ENCODE data around the gene RIC3.

RIC3 gene

DNA sequence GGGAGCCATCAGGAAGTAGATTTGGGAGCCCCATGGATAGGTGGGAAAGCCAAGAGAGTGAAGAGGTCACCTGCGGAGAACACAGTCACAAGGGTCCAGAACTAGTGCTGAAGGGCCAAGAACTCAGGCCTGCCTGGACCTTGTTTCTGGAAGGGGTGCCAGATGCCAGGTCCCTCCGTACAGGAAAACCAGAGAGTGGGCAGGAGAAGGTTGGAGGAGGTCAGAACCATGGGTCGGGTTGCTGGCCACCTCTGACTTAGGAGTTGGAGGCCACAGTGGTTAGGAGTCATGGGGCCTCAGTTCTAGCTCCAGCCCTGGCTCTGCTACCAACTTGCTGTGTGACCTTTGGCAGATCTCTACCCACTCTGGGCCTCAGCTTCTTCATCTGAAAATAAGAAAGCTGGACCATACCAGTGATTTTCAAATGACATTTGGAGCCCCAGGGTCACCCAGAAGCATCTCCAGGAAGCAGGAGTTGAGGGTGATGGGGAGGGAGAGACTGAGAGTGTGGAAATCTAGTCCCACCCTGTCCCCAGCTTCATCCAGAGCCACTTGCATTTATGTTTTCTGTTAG lies 108.6 kb downstream of the RIC3 start:
- H2AK5ac ChIP-seq (ENCODE audit: low read length, severe bottlenecking), result no peak overlapping the region
- H3K27me3 ChIP-seq (ENCODE audit: control insufficient read depth in 1 of 2, insufficient read depth in 1 of 2, low read length in 2 of 2), result peaks cover 0 to 12% of the 10 kb centered on the region in 2 experiments
- no peaks in the 10 kb centered on the region for H3K36me3 ChIP-seq (ENCODE audit: control insufficient read depth in 1 of 2, insufficient read depth in 2 of 2, low read depth in 1 of 2, low read length in 2 of 2)
- H3K18ac ChIP-seq (ENCODE audit: low read depth in 1 of 2, low read length in 2 of 2), result no peak overlapping the region
- no peaks in the 10 kb centered on the region for H3K9me3 ChIP-seq (ENCODE audit: control insufficient read depth, low read length)
- no peak overlapping the region for H2BK120ac ChIP-seq (ENCODE audit: low read depth, low read length)
- no peaks in the 10 kb centered on the region for H3K79me1 ChIP-seq (replicated peaks; ENCODE audit: low read length, poor library complexity, severe bottlenecking)
- WGBS, result 81% methylated on average over 3 of the region's 3 CpGs
- no peaks in the 10 kb centered on the region for H3K4me1 ChIP-seq (ENCODE audit: control insufficient read depth, insufficient read depth, low read depth, low read length)
- no peak overlapping the region for H3K4me3 ChIP-seq (ENCODE audit: insufficient read depth in 1 of 2, low read depth in 1 of 2, low read length in 2 of 2)
- no peak overlapping the region for H2BK12ac ChIP-seq (ENCODE audit: low read length in 2 of 2)
- H4K91ac ChIP-seq (ENCODE audit: low read length), result no peak overlapping the region
- no peak overlapping the region for H3K4ac ChIP-seq (ENCODE audit: low read depth in 1 of 2, low read length in 2 of 2)
- H2BK15ac ChIP-seq (ENCODE audit: low read depth, poor library complexity, severe bottlenecking), result no peak overlapping the region
- no peak overlapping the region for H3K27ac ChIP-seq (ENCODE audit: low read length, poor library complexity, severe bottlenecking)
- H2AFZ ChIP-seq (ENCODE audit: low read depth, low read length), result no peak overlapping the region
- H3K23ac ChIP-seq (ENCODE audit: low read length in 2 of 2), result no peak overlapping the region
- no peak overlapping the region for H2BK5ac ChIP-seq (ENCODE audit: low read depth, low read length, poor library complexity, severe bottlenecking)
- no peak overlapping the region for H4K8ac ChIP-seq (ENCODE audit: low read length)
- peak overlapping the region; percentile 73 for H3K9ac ChIP-seq (ENCODE audit: low read length)
- no peak overlapping the region for H3K14ac ChIP-seq (ENCODE audit: low read length in 2 of 2)
- DNase-seq, result no peak
- no peak overlapping the region for H3K4me2 ChIP-seq (ENCODE audit: low read length, poor library complexity, severe bottlenecking)

DNA sequence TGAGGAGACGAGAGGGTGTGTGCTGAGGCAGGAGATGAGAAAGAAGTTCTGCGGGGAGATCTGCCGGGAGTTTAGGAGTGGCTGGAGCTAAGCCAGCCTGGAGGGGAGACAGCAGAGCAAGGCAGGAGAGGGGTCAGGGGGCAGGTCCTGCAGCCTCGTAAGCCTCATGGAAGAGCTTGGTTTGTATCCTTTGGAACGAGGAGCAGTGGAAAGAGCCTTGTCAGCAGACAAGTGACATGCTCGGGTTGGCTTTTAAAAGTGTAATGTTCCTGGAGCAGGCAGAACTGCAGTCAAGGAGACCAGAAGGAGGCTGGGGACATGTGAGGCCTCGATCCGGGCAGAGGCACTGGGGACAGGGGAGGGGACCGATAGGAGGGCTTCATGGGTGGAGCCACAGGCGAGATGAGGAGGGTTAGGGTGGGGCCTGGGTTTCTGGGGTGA lies 109.2 kb downstream of the RIC3 start:
- Histone ChIP-seq H3K14ac (ENCODE audit: low read length in 2 of 2) (no peak overlapping the region), H4K8ac (ENCODE audit: low read length) (no peak overlapping the region), H3K4ac (ENCODE audit: low read depth in 1 of 2, low read length in 2 of 2) (no peak overlapping the region), H2AK5ac (ENCODE audit: low read length, severe bottlenecking) (no peak overlapping the region), H3K4me3 (ENCODE audit: insufficient read depth in 1 of 2, low read depth in 1 of 2, low read length in 2 of 2) (no peak overlapping the region), H2AFZ (ENCODE audit: low read depth, low read length) (no peak overlapping the region), H3K18ac (ENCODE audit: low read depth in 1 of 2, low read length in 2 of 2) (no peak overlapping the region), H3K36me3 (ENCODE audit: control insufficient read depth in 1 of 2, insufficient read depth in 2 of 2, low read depth in 1 of 2, low read length in 2 of 2) (no peaks in the 10 kb centered on the region), H3K79me1 (replicated peaks; ENCODE audit: low read length, poor library complexity, severe bottlenecking) (no peaks in the 10 kb centered on the region), H2BK15ac (ENCODE audit: low read depth, poor library complexity, severe bottlenecking) (no peak overlapping the region), H3K9ac (ENCODE audit: low read length) (peak overlapping the region; percentile 73), H3K27me3 (ENCODE audit: control insufficient read depth in 1 of 2, insufficient read depth in 1 of 2, low read length in 2 of 2) (peaks cover 0 to 14% of the 10 kb centered on the region in 2 experiments), H3K4me1 (ENCODE audit: control insufficient read depth, insufficient read depth, low read depth, low read length) (no peaks in the 10 kb centered on the region), H3K23ac (ENCODE audit: low read length in 2 of 2) (no peak overlapping the region), H3K9me3 (ENCODE audit: control insufficient read depth, low read length) (no peaks in the 10 kb centered on the region), H4K91ac (ENCODE audit: low read length) (no peak overlapping the region), H2BK120ac (ENCODE audit: low read depth, low read length) (no peak overlapping the region), H2BK5ac (ENCODE audit: low read depth, low read length, poor library complexity, severe bottlenecking) (no peak overlapping the region), H3K4me2 (ENCODE audit: low read length, poor library complexity, severe bottlenecking) (no peak overlapping the region), H3K27ac (ENCODE audit: low read length, poor library complexity, severe bottlenecking) (no peak overlapping the region), H2BK12ac (ENCODE audit: low read length in 2 of 2) (no peak overlapping the region)
- 49% methylated on average over 10 of the region's 10 CpGs for WGBS
- DNase-seq, result no peak

DNA sequence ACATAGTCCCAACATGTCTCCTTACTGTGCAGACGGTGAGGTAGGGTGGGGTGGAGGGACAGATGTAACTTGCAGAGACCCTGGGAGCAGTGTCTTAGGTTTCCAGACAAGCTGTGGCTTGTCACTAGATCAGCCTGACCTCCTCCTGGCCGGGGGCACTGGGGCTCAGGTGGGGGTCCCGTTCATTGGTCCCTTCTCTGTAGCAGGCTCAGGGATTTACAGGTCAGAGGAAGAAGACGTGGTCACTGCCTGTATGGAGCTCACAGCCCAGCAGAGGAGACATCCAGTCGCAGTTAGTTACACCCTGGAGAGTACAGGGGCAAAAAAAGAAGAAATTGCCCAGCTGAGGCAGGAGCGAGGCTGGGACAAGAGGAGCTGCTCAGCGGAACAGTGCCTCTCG lies 109.8 kb downstream of the RIC3 start:
- Histone ChIP-seq H3K79me1 (replicated peaks; ENCODE audit: low read length, poor library complexity, severe bottlenecking) (no peaks in the 10 kb centered on the region), H3K9ac (ENCODE audit: low read length) (no peak overlapping the region), H3K4ac (ENCODE audit: low read depth in 1 of 2, low read length in 2 of 2) (no peak overlapping the region), H2AFZ (ENCODE audit: low read depth, low read length) (no peak overlapping the region), H3K9me3 (ENCODE audit: control insufficient read depth, low read length) (no peaks in the 10 kb centered on the region), H3K4me3 (ENCODE audit: insufficient read depth in 1 of 2, low read depth in 1 of 2, low read length in 2 of 2) (no peak overlapping the region), H2AK5ac (ENCODE audit: low read length, severe bottlenecking) (no peak overlapping the region), H4K91ac (ENCODE audit: low read length) (no peak overlapping the region), H3K14ac (ENCODE audit: low read length in 2 of 2) (no peak overlapping the region), H2BK12ac (ENCODE audit: low read length in 2 of 2) (no peak overlapping the region), H3K4me2 (ENCODE audit: low read length, poor library complexity, severe bottlenecking) (no peak overlapping the region), H3K4me1 (ENCODE audit: control insufficient read depth, insufficient read depth, low read depth, low read length) (no peaks in the 10 kb centered on the region), H4K8ac (ENCODE audit: low read length) (no peak overlapping the region), H2BK5ac (ENCODE audit: low read depth, low read length, poor library complexity, severe bottlenecking) (no peak overlapping the region), H3K18ac (ENCODE audit: low read depth in 1 of 2, low read length in 2 of 2) (no peak overlapping the region), H3K23ac (ENCODE audit: low read length in 2 of 2) (no peak overlapping the region), H3K27me3 (ENCODE audit: control insufficient read depth in 1 of 2, insufficient read depth in 1 of 2, low read length in 2 of 2) (peaks cover 0 to 14% of the 10 kb centered on the region in 2 experiments), H2BK15ac (ENCODE audit: low read depth, poor library complexity, severe bottlenecking) (no peak overlapping the region), H3K27ac (ENCODE audit: low read length, poor library complexity, severe bottlenecking) (no peak overlapping the region), H3K36me3 (ENCODE audit: control insufficient read depth in 1 of 2, insufficient read depth in 2 of 2, low read depth in 1 of 2, low read length in 2 of 2) (no peaks in the 10 kb centered on the region), H2BK120ac (ENCODE audit: low read depth, low read length) (no peak overlapping the region)
- 82% methylated on average over 8 of the region's 8 CpGs for WGBS
- no peak for DNase-seq

DNA sequence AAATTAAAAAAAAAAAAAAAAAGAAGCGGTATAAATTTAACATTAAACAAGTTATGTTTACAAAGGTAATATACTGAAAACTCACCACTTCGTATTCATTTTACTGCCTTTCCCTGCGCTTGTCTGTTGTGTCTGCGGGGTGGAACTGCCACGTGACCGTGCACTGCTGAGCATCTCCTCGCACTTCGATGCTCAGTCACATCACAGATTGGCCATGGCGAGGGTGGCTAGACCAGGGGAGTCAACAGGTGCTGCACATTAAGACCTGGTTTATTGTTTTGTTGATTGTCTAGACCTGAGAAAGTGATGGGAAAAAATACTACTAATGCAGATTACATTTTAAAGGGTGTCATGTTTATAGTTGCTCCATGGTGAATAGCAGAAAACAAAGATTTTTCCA lies 110.6 kb downstream of the RIC3 start:
- 98% methylated on average over 8 of the region's 9 CpGs for WGBS

More for the DNA sequence above, 110.6 kb downstream of the RIC3 start:
- Histone ChIP-seq H3K27me3 (ENCODE audit: control insufficient read depth in 1 of 2, insufficient read depth in 1 of 2, low read length in 2 of 2) (peaks cover 0 to 14% of the 10 kb centered on the region in 2 experiments), H2BK15ac (ENCODE audit: low read depth, poor library complexity, severe bottlenecking) (no peak overlapping the region), H2BK120ac (ENCODE audit: low read depth, low read length) (no peak overlapping the region), H3K18ac (ENCODE audit: low read depth in 1 of 2, low read length in 2 of 2) (no peak overlapping the region), H3K23ac (ENCODE audit: low read length in 2 of 2) (no peak overlapping the region), H2AFZ (ENCODE audit: low read depth, low read length) (no peak overlapping the region), H3K4me2 (ENCODE audit: low read length, poor library complexity, severe bottlenecking) (no peak overlapping the region), H4K91ac (ENCODE audit: low read length) (no peak overlapping the region), H3K27ac (ENCODE audit: low read length, poor library complexity, severe bottlenecking) (no peak overlapping the region), H3K79me1 (replicated peaks; ENCODE audit: low read length, poor library complexity, severe bottlenecking) (no peaks in the 10 kb centered on the region), H2AK5ac (ENCODE audit: low read length, severe bottlenecking) (no peak overlapping the region), H3K4me3 (ENCODE audit: insufficient read depth in 1 of 2, low read depth in 1 of 2, low read length in 2 of 2) (no peak overlapping the region), H4K8ac (ENCODE audit: low read length) (no peak overlapping the region), H3K9ac (ENCODE audit: low read length) (no peak overlapping the region), H2BK5ac (ENCODE audit: low read depth, low read length, poor library complexity, severe bottlenecking) (no peak overlapping the region), H3K36me3 (ENCODE audit: control insufficient read depth in 1 of 2, insufficient read depth in 2 of 2, low read depth in 1 of 2, low read length in 2 of 2) (no peaks in the 10 kb centered on the region), H3K4me1 (ENCODE audit: control insufficient read depth, insufficient read depth, low read depth, low read length) (no peaks in the 10 kb centered on the region), H3K4ac (ENCODE audit: low read depth in 1 of 2, low read length in 2 of 2) (no peak overlapping the region), H2BK12ac (ENCODE audit: low read length in 2 of 2) (no peak overlapping the region), H3K14ac (ENCODE audit: low read length in 2 of 2) (no peak overlapping the region), H3K9me3 (ENCODE audit: control insufficient read depth, low read length) (no peaks in the 10 kb centered on the region)
- DNase-seq, result no peak

All from mesenchymal stem cell (in vitro differentiated cells and primary cell).